OCI-LY3 (cell line): ENCODE measurements around the gene UST.
A peak's percentile ranks its signal among the peaks of the same experiment; 100 is the strongest.

Experiments used
- H2AFZ ChIP-seq: fragments of 200-600, 300-600 bp; shearing (Covaris generic); 2 replicates; pipeline ENCODE4 v1.6.0; 2014; ENCODE audit warnings: antibody characterized with exemption, low read depth, low read length
- H3K27ac ChIP-seq: fragments of 200-600, 300-600 bp; sonication (generic); 2 replicates; pipeline ENCODE4 v1.5.1; 2014; ENCODE audit warnings: mild to moderate bottlenecking, low read length, moderate library complexity, mixed read lengths
- H3K27me3 ChIP-seq: fragments of 200-600, 300-600 bp; sonication (generic); 2 replicates; pipeline ENCODE4 v1.6.1; 2014; ENCODE audit warnings: low read depth, low read length, mixed read lengths
- H3K36me3 ChIP-seq: fragments of 200-600, 300-600 bp; sonication (generic); replicated peaks from 2 replicates; pipeline ENCODE3; 2014; ENCODE audit warnings: low read depth, low read length, mixed read lengths
- H3K4me1 ChIP-seq: fragments of 300-600, 200-600 bp; sonication (generic); 2 replicates; pipeline ENCODE4 v1.6.1; 2014; ENCODE audit warnings: low read length, mixed read lengths
- H3K4me2 ChIP-seq: fragments of 200-600, 300-600 bp; sonication (generic); 2 replicates; pipeline ENCODE4 v1.6.1; 2014; ENCODE audit warnings: low read length, mixed read lengths
- H3K4me3 ChIP-seq: fragments of 300-600, 200-600 bp; sonication (generic); 2 replicates; pipeline ENCODE4 v1.5.1; 2014; ENCODE audit warnings: antibody characterized with exemption, mild to moderate bottlenecking, low read length, moderate library complexity
- H3K79me2 ChIP-seq: fragments of 300-600, 200-600 bp; shearing (Covaris generic); 2 replicates; pipeline ENCODE4 v1.6.1; 2014; ENCODE audit warnings: mild to moderate bottlenecking, low read length, mixed read lengths
- H3K9ac ChIP-seq: fragments of 300-600, 200-600 bp; shearing (Covaris generic); 2 replicates; pipeline ENCODE4 v1.6.0; 2014; ENCODE audit warnings: mild to moderate bottlenecking, low read length, moderate library complexity
- H3K9me3 ChIP-seq: fragments of 200-600, 300-600 bp; shearing (Covaris generic); 2 replicates; pipeline ENCODE4 v1.6.1; 2014; ENCODE audit warnings: low read length, mixed read lengths; ENCODE audit not compliant: insufficient read depth
- H4K20me1 ChIP-seq: fragments of 200-600, 300-600 bp; sonication (generic); 2 replicates; pipeline ENCODE4 v1.6.1; 2016; ENCODE audit warnings: low read length, mixed read lengths; ENCODE audit not compliant: insufficient read depth
- EZH2phosphoT487 ChIP-seq: fragments of 200-600 bp; shearing (Covaris generic); IDR thresholded peaks from 2 replicates; pipeline ENCODE4 v1.6.1; 2018; ENCODE audit warnings: antibody characterized with exemption, mixed run types, low read depth
- TF ChIP-seq, protein P1 (sequence below): fragments of 200-600, 300-600 bp; sonication (generic); IDR thresholded peaks from 2 replicates; pipeline ENCODE4 v1.5.1; 2014; ENCODE audit warnings: antibody characterized with exemption, low read length, low read depth

Gene UST

DNA sequence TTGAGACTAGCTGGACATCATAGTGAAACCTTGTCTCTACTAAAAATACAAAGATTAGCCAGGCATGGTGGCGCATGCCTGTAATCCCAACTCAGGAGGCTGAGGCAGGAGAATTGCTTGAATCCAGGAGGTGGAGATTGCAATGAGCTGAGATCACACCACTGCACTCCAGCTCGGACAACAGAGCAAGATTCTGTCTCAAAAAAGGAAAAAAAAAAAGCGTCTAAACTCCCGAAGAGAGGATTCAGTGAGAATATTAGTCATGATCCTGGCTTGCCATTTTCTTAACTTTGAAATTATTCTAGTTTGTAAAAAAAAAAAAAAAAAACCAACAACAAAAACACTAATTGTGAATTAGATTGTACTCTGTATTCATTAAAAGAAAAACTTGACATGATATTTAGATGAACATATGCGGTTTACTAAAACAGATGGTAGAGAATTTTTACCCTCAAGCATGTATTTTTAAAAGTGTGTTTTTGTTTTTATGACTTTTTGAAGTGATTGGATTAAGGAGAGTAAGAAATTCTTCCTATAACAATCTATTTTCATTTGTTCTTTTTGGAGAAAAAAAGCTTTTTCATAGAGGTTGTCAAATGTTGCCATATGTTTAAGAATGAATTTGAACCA, 80.7 kb downstream of the UST start:
- H3K27me3 ChIP-seq = no peaks in the 10 kb centered on the region
- H3K79me2 ChIP-seq = peaks cover 11% of the 10 kb centered on the region; the same call in 1 of the 2 replicates
- TF ChIP-seq EZH2phosphoT487 = no peak
- TF ChIP-seq, protein P1, sequence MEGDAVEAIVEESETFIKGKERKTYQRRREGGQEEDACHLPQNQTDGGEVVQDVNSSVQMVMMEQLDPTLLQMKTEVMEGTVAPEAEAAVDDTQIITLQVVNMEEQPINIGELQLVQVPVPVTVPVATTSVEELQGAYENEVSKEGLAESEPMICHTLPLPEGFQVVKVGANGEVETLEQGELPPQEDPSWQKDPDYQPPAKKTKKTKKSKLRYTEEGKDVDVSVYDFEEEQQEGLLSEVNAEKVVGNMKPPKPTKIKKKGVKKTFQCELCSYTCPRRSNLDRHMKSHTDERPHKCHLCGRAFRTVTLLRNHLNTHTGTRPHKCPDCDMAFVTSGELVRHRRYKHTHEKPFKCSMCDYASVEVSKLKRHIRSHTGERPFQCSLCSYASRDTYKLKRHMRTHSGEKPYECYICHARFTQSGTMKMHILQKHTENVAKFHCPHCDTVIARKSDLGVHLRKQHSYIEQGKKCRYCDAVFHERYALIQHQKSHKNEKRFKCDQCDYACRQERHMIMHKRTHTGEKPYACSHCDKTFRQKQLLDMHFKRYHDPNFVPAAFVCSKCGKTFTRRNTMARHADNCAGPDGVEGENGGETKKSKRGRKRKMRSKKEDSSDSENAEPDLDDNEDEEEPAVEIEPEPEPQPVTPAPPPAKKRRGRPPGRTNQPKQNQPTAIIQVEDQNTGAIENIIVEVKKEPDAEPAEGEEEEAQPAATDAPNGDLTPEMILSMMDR = no peak
- H3K36me3 ChIP-seq = peaks cover 3% of the 10 kb centered on the region
- H3K27ac ChIP-seq = no peak overlapping the region
- no peaks in the 10 kb centered on the region for H4K20me1 ChIP-seq
- H3K9ac ChIP-seq = no peak overlapping the region
- H3K4me1 ChIP-seq = peaks cover 31% of the 10 kb centered on the region
- no peaks in the 10 kb centered on the region for H3K9me3 ChIP-seq
- H2AFZ ChIP-seq = no peak overlapping the region
- H3K4me3 ChIP-seq = no peak overlapping the region
- no peak overlapping the region for H3K4me2 ChIP-seq

DNA sequence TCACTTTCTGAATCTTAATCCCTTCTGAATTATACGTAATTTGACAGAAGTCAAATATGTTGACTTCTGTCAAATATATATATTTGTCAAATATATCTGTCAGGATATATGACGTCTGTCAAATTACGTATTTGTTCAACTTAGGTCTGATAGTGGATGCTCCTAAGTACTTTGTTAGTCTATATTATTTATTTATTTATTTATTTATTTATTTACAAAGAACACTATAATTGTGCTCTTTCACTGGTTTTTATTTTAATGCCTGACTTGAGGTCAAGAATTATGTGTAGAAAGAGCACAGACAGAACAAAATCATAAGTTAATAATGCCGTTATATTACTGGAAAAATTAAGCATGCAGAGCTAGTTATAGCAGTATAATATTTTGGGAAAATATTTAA, 81.2 kb downstream of the UST start:
- Histone ChIP-seq H2AFZ (no peak overlapping the region), H3K9ac (no peak overlapping the region), H3K27me3 (no peaks in the 10 kb centered on the region), H3K79me2 (peaks cover 12% of the 10 kb centered on the region; the same call in 1 of the 2 replicates), H3K4me3 (no peak overlapping the region), H3K36me3 (peaks cover 4% of the 10 kb centered on the region), H3K9me3 (no peaks in the 10 kb centered on the region), H4K20me1 (no peaks in the 10 kb centered on the region), H3K27ac (no peak overlapping the region), H3K4me1 (peaks cover 32% of the 10 kb centered on the region), H3K4me2 (no peak overlapping the region)
- TF ChIP-seq, protein P1 = no peak

DNA sequence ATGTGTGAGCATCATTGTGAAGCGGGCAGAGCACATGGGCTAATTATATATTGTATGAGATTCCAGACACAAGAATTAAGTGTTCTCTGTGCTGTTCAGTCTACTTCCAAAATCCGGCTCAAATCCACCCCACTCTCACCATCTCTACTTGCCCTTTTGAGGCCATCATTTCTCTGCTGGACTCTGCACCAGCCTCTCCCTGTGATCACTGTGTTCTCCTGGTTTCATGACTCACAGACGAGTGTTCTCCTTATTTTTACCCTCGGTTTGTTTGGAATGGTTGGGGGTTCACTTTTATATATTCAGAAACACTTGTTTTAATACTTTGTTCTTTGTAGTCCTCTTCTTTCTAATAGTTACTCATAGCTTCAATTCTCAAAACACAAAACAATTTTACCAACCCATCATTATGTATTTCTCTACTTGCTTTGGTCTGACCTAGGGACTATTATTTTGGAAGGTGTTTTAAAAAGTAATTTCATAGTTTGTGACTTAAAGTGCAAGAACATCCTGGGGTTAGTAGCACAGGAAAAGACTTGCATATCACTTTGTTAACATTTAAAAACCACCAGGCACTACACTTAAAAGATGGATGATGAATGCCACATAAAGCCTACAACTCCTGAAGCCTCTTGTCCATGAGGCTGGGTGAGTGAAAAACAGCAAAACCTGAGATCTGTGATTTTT, 82.7 kb downstream of the UST start:
- peak overlapping the region; percentile 62 for H3K9ac ChIP-seq
- no peaks in the 10 kb centered on the region for H4K20me1 ChIP-seq
- no peaks in the 10 kb centered on the region for H3K27me3 ChIP-seq
- peak overlapping the region; percentile 91 for H3K27ac ChIP-seq
- peaks cover 44% of the 10 kb centered on the region for H3K4me1 ChIP-seq
- peaks cover 4% of the 10 kb centered on the region for H3K36me3 ChIP-seq
- H3K79me2 ChIP-seq = peaks cover 12% of the 10 kb centered on the region; the same call in 1 of the 2 replicates
- no peaks in the 10 kb centered on the region for H3K9me3 ChIP-seq
- H3K4me3 ChIP-seq = peak overlapping the region; percentile 71
- H3K4me2 ChIP-seq = peak overlapping the region; percentile 94
- TF ChIP-seq, protein P1 = no peak
- TF ChIP-seq EZH2phosphoT487 = no peak
- no peak overlapping the region for H2AFZ ChIP-seq

DNA sequence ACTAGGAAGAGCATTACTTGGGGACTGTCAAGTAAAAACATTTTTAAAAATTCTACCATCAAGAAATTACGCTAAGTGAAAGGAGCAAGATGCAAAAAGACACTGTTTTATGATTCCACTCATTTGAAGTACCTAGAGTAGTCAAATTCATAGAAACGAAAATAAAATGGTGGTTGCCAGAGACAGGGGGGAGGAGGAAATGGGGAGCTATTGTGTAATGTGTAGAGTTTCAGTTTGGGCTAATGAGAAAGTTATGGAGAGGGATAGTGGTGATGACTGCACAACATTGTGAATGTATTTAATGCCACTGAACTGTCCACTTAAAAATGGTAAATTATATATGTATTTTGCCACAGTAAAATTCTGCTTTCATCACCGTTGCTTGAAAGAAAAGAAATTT, 83.8 kb downstream of the UST start:
- no peaks in the 10 kb centered on the region for H4K20me1 ChIP-seq
- H2AFZ ChIP-seq = no peak overlapping the region
- peaks cover 4% of the 10 kb centered on the region for H3K36me3 ChIP-seq
- TF ChIP-seq EZH2phosphoT487 = no peak
- TF ChIP-seq, protein P1 = no peak
- H3K79me2 ChIP-seq = peaks cover 15% of the 10 kb centered on the region
- H3K4me2 ChIP-seq = peak overlapping the region; percentile 94
- H3K9me3 ChIP-seq = no peaks in the 10 kb centered on the region
- H3K4me1 ChIP-seq = peaks cover 54% of the 10 kb centered on the region
- peak overlapping the region; percentile 91 for H3K27ac ChIP-seq
- peak overlapping the region; percentile 62 for H3K9ac ChIP-seq
- H3K27me3 ChIP-seq = no peaks in the 10 kb centered on the region
- peak overlapping the region; percentile 71 for H3K4me3 ChIP-seq
